ENCODE measurements around the gene AREL1. TPM values are rescaled to one million over a fixed set of nuclear protein-coding genes. Genes with fewer than 3 reads are reported as not detected.

AREL1 gene
- total and polyA plus RNA-seq, 2 of the 8 experiments (the other 6 are each of a cell fraction or from before 2014, with no cell fraction given) = 31.4 to 49.1 TPM

DNA sequence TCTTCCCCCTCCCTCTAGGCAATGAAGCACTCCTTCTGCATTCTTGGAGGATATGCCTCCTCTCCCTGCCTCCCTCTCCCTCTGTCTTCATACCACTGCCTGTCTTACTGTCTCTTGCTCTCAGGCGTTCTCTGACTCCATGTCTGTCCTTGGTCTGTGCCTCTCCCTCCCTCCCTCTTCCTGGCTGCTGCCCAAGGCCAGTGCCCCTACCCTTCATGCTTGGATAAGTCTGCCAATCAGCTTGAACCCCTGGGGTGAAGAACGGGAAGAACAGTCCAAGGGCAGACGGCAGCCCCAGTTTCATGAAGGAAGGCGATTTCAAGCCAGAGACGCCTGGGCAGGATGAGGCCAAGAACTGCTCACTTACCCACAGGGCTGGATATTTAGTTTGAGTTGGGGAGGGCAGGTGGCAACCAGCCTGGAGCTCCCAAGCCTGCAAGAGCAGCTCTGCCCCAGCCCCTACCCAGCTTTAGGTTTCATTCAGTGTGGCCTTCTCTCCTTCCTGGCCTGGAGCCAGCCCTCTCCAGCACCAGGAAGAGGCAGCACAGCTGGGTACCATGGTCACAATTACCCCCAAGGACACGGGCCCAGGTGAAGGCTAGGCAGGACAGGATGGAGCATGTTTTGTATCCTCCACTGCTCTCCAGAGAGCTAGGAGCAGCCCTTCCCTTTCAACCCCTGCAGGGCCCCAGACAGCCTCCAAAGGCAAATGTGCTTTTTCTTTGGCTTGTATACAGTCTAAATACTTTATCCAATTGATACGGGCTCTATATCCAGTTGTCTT is 65.0 kb downstream of the AREL1 start (continued):
- TF ChIP-seq, protein P1, sequence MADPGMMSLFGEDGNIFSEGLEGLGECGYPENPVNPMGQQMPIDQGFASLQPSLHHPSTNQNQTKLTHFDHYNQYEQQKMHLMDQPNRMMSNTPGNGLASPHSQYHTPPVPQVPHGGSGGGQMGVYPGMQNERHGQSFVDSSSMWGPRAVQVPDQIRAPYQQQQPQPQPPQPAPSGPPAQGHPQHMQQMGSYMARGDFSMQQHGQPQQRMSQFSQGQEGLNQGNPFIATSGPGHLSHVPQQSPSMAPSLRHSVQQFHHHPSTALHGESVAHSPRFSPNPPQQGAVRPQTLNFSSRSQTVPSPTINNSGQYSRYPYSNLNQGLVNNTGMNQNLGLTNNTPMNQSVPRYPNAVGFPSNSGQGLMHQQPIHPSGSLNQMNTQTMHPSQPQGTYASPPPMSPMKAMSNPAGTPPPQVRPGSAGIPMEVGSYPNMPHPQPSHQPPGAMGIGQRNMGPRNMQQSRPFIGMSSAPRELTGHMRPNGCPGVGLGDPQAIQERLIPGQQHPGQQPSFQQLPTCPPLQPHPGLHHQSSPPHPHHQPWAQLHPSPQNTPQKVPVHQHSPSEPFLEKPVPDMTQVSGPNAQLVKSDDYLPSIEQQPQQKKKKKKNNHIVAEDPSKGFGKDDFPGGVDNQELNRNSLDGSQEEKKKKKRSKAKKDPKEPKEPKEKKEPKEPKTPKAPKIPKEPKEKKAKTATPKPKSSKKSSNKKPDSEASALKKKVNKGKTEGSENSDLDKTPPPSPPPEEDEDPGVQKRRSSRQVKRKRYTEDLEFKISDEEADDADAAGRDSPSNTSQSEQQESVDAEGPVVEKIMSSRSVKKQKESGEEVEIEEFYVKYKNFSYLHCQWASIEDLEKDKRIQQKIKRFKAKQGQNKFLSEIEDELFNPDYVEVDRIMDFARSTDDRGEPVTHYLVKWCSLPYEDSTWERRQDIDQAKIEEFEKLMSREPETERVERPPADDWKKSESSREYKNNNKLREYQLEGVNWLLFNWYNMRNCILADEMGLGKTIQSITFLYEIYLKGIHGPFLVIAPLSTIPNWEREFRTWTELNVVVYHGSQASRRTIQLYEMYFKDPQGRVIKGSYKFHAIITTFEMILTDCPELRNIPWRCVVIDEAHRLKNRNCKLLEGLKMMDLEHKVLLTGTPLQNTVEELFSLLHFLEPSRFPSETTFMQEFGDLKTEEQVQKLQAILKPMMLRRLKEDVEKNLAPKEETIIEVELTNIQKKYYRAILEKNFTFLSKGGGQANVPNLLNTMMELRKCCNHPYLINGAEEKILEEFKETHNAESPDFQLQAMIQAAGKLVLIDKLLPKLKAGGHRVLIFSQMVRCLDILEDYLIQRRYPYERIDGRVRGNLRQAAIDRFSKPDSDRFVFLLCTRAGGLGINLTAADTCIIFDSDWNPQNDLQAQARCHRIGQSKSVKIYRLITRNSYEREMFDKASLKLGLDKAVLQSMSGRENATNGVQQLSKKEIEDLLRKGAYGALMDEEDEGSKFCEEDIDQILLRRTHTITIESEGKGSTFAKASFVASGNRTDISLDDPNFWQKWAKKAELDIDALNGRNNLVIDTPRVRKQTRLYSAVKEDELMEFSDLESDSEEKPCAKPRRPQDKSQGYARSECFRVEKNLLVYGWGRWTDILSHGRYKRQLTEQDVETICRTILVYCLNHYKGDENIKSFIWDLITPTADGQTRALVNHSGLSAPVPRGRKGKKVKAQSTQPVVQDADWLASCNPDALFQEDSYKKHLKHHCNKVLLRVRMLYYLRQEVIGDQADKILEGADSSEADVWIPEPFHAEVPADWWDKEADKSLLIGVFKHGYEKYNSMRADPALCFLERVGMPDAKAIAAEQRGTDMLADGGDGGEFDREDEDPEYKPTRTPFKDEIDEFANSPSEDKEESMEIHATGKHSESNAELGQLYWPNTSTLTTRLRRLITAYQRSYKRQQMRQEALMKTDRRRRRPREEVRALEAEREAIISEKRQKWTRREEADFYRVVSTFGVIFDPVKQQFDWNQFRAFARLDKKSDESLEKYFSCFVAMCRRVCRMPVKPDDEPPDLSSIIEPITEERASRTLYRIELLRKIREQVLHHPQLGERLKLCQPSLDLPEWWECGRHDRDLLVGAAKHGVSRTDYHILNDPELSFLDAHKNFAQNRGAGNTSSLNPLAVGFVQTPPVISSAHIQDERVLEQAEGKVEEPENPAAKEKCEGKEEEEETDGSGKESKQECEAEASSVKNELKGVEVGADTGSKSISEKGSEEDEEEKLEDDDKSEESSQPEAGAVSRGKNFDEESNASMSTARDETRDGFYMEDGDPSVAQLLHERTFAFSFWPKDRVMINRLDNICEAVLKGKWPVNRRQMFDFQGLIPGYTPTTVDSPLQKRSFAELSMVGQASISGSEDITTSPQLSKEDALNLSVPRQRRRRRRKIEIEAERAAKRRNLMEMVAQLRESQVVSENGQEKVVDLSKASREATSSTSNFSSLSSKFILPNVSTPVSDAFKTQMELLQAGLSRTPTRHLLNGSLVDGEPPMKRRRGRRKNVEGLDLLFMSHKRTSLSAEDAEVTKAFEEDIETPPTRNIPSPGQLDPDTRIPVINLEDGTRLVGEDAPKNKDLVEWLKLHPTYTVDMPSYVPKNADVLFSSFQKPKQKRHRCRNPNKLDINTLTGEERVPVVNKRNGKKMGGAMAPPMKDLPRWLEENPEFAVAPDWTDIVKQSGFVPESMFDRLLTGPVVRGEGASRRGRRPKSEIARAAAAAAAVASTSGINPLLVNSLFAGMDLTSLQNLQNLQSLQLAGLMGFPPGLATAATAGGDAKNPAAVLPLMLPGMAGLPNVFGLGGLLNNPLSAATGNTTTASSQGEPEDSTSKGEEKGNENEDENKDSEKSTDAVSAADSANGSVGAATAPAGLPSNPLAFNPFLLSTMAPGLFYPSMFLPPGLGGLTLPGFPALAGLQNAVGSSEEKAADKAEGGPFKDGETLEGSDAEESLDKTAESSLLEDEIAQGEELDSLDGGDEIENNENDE (IDR thresholded peaks at IDR 0.05; ENCODE audit: insufficient replicate concordance, low read length) = no peak
- TF ChIP-seq, protein P2, sequence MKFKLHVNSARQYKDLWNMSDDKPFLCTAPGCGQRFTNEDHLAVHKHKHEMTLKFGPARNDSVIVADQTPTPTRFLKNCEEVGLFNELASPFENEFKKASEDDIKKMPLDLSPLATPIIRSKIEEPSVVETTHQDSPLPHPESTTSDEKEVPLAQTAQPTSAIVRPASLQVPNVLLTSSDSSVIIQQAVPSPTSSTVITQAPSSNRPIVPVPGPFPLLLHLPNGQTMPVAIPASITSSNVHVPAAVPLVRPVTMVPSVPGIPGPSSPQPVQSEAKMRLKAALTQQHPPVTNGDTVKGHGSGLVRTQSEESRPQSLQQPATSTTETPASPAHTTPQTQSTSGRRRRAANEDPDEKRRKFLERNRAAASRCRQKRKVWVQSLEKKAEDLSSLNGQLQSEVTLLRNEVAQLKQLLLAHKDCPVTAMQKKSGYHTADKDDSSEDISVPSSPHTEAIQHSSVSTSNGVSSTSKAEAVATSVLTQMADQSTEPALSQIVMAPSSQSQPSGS (IDR thresholded peaks at IDR 0.05; ENCODE audit: low read length) = no peak
- no peak for TF ChIP-seq EP300 (IDR thresholded peaks at IDR 0.05; ENCODE audit: borderline replicate concordance in 1 of 2, low read depth in 2 of 2, low read length in 2 of 2)
- no peak for TF ChIP-seq CREB1 (IDR thresholded peaks at IDR 0.05)
- no peak for TF ChIP-seq PHF8 (conservative IDR thresholded peaks at IDR 0.05; ENCODE audit: low read depth, low read length)
- TF ChIP-seq POU5F1 (IDR thresholded peaks at IDR 0.05; ENCODE audit: low read depth, low read length) = no peak
- no peak for TF ChIP-seq TAF1 (IDR thresholded peaks at IDR 0.05; ENCODE audit: low read depth, low read length)
- no peak for TF ChIP-seq SP2 (IDR thresholded peaks at IDR 0.05; ENCODE audit: low read length)
